Prostate gland (tissue), 2 donors: Measurements from ENCODE around the gene KRT35. TPM values are rescaled to one million over a fixed set of nuclear protein-coding genes. Genes with fewer than 3 reads are reported as not detected.

Experiments
- DNase-seq: peaks from one replicate; pipeline ENCODE4 v3.0.0-alpha.2; 2019; ENCODE audit warnings: low spot score
- H3K27ac ChIP-seq, 2 donors: fragments of 200-600 bp; sonication (generic); 2 replicates each; pipeline ENCODE4 v1.5.1; 2017 to 2019
- H3K27me3 ChIP-seq: fragments of 200-600 bp; sonication (generic); replicated peaks from 2 replicates; pipeline ENCODE4 v1.5.1; 2019; ENCODE audit not compliant: insufficient read depth
- H3K36me3 ChIP-seq, 2 donors: fragments of 200-600 bp; sonication (generic); 1 replicate in 1 of 2; 2 replicates in 1 of 2; pipeline versions ENCODE4 v1.5.1 to v1.8.1; 2017 to 2019
- H3K4me1 ChIP-seq: fragments of 200-600 bp; sonication (generic); replicated peaks from 2 replicates; pipeline ENCODE4 v1.5.1; 2019
- H3K4me3 ChIP-seq, 2 donors: fragments of 200-600 bp; sonication (generic); 2 replicates each; pipeline ENCODE4 v1.5.1; 2017 to 2019
- H3K9me3 ChIP-seq: fragments of 200-600 bp; sonication (generic); 2 replicates; pipeline ENCODE4 v1.5.1; 2017
- CTCF ChIP-seq, 4 experiments: fragments of 200-600 bp in 2 of 4; fragments of 450-650 bp in 2 of 4; sonication (generic) in 2 of 4; IDR thresholded peaks; 1 replicate in 3 of 4; 2 replicates in 1 of 4; pipeline ENCODE4 v1.5.1; 2016 to 2019; ENCODE audit warnings: antibody characterized with exemption in 4 of 4, mild to moderate bottlenecking in 2 of 4, moderate library complexity in 2 of 4
- POLR2A ChIP-seq: fragments of 450-650 bp; IDR thresholded peaks from one replicate; pipeline ENCODE4 v1.6.1; 2016; ENCODE audit warnings: antibody characterized with exemption, mild to moderate bottlenecking
- POLR2AphosphoS5 ChIP-seq: sonication (generic); formaldehyde crosslinking; IDR thresholded peaks from one replicate; pipeline ENCODE4 v1.6.1; 2017; ENCODE audit warnings: antibody characterized with exemption
- WGBS: methylation state at CpG from one replicate; pipeline ENCODE4 v1.1.5; 2018; 5-methylcytosine and 5-hydroxymethylcytosine counted together
- intact Hi-C: fragments of 100-400 bp; cut with DNase I; formaldehyde crosslinking; loops from one replicate; pipeline ENCODE4 v1.14.2; 2022
- total RNA-seq, 2 donors: library from RNA; depleted of rRNA; stranded (reverse); fragments of >200 nt; gene quantifications; one replicate each; pipeline ENCODE4 v1.1.0, GENCODE V29; 2016

The KRT35 gene
- total RNA-seq, 2 donors from 2014 or later: not detected

- intact Hi-C loops: no loop called here
- Histone ChIP-seq H3K36me3 (no peaks in the 10 kb centered on the region), H3K9me3 (no peaks in the 10 kb centered on the region), H3K4me3 (no peak overlapping the region), H3K27ac (no peak overlapping the region), H3K4me1 (no peaks in the 10 kb centered on the region), H3K27me3 (no peaks in the 10 kb centered on the region)
- WGBS: 71% methylated on average over 8 of the region's 8 CpGs
- DNase-seq: no peak
- TF ChIP-seq POLR2A: no peak
- TF ChIP-seq CTCF (IDR thresholded peaks at IDR 0.05): no peak
Measured at GRCh38 chr17:41474863-41475262, 6.1 kb downstream of the KRT35 start.

GRCh38 chr17:41468346-41468745 is 12.6 kb downstream of the KRT35 start:
- no peak for DNase-seq
- TF ChIP-seq POLR2A (no peak), CTCF (IDR thresholded peaks at IDR 0.05) (no peak), POLR2AphosphoS5 (no peak)
- Histone ChIP-seq H3K36me3 (no peaks in the 10 kb centered on the region), H3K27ac (no peak overlapping the region), H3K27me3 (no peaks in the 10 kb centered on the region), H3K4me3 (no peak overlapping the region), H3K9me3 (no peaks in the 10 kb centered on the region), H3K4me1 (no peaks in the 10 kb centered on the region)
- intact Hi-C loops: no loop called here

GRCh38 chr17:41467561-41467960 is 13.4 kb downstream of the KRT35 start:
- H3K4me3 ChIP-seq: no peak overlapping the region
- TF ChIP-seq POLR2AphosphoS5 (no peak), POLR2A (no peak), CTCF (IDR thresholded peaks at IDR 0.05) (no peak)

GRCh38 chr17:41466988-41467387 is 14.0 kb downstream of the KRT35 start, which contains the start of gene KRT32:
Gene KRT32 (minus strand): TSS chr17:41467386. CDS start chr17:41467325, 61 bp downstream.
- intact Hi-C loops: no loop called here
- Histone ChIP-seq H3K4me1 (no peaks in the 10 kb centered on the region), H3K9me3 (no peaks in the 10 kb centered on the region), H3K27ac (no peak within 1 kb of the TSS), H3K4me3 (no peak within 1 kb of the TSS), H3K27me3 (no peaks in the 10 kb centered on the region), H3K36me3 (no peaks in the 10 kb centered on the region)
- 93% methylated on average over 14 of the region's 14 CpGs for WGBS
- no peak for TF ChIP-seq POLR2A
- TF ChIP-seq CTCF (IDR thresholded peaks at IDR 0.05): no peak
- TF ChIP-seq POLR2AphosphoS5: no peak
- DNase-seq: no peak

More at GRCh38 chr17:41467561-41467960, 13.4 kb downstream of the KRT35 start:
- H3K36me3 ChIP-seq: no peaks in the 10 kb centered on the region
- no peaks in the 10 kb centered on the region for H3K4me1 ChIP-seq
- no peaks in the 10 kb centered on the region for H3K27me3 ChIP-seq
- intact Hi-C loops: no loop called here
- WGBS: 42% methylated on average over 4 of the region's 4 CpGs
- no peak overlapping the region for H3K27ac ChIP-seq
- H3K9me3 ChIP-seq: no peaks in the 10 kb centered on the region
- no peak for DNase-seq

GRCh38 chr17:41464682-41465081 is 16.3 kb downstream of the KRT35 start:
- intact Hi-C loops: loop anchor here (5.0 kb wide), 1 partner anchor 43 kb away; the partner anchor contains the start of gene KRT13
- DNase-seq: peak; percentile 87

More at GRCh38 chr17:41464682-41465081, 16.3 kb downstream of the KRT35 start:
- H3K9me3 ChIP-seq: no peaks in the 10 kb centered on the region
- H3K27me3 ChIP-seq: no peaks in the 10 kb centered on the region
- no peak overlapping the region for H3K4me3 ChIP-seq
- WGBS: 11% methylated on average over 6 of the region's 6 CpGs
- no peaks in the 10 kb centered on the region for H3K36me3 ChIP-seq
- no peak overlapping the region for H3K27ac ChIP-seq
- no peaks in the 10 kb centered on the region for H3K4me1 ChIP-seq
- TF ChIP-seq POLR2A (no peak), POLR2AphosphoS5 (peak; percentile 85)
